RPMI7951 (cell line): ENCODE results near the gene PLSCR1. TPM values are rescaled to one million over a fixed set of nuclear protein-coding genes. Genes with fewer than 3 reads are reported as not detected.
"Not testable (repeated sequence)": the region's sequence is repeated elsewhere in the genome, so short reads cannot be mapped to it uniquely, and the experiment has no call there.

Experiments
- DNase-seq: peaks from one replicate; pipeline ENCODE4 v3.0.0-alpha.2; 2012; ENCODE audit warnings: low read depth
- total RNA-seq: library from RNA; depleted of rRNA; stranded (reverse); fragments of >200 nt; shearing (Covaris generic); gene quantifications from 2 replicates; pipeline ENCODE4 v1.2.3, GENCODE V29; 2014

Gene PLSCR1
- total RNA-seq, 1 experiment from 2014 or later = 66.6 TPM

DNA sequence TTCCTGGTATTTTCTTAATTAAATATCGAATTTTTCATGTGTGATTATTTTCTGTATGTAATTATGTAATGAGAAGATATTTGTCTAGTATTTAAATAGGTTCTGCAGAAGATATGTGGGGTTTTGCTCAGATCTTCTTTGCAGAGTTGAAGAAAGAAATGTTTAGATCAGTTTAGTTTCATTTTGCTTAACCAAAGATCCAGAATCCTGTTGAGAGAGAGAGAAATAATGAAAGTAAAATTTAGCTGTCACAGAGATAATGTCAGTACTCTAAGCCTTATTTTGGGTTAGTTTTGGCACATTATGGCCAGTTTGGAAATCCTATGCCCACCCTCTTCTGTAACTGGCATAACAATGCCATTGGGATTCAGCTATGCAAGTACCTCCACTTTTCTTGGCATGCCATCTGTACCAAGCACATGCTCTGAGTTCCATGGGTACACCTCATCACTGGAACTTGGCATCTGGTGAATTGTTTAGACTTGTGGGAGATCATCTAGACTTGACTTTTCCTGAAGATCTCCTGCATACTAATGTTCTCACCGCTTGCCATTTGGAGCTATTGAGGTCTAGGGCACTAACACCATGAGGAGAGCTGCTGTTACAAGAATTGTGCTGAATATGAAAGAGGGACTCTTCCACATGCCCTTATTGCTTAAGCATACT lies 30.9 kb downstream of the PLSCR1 start:
- no peak for DNase-seq

DNA sequence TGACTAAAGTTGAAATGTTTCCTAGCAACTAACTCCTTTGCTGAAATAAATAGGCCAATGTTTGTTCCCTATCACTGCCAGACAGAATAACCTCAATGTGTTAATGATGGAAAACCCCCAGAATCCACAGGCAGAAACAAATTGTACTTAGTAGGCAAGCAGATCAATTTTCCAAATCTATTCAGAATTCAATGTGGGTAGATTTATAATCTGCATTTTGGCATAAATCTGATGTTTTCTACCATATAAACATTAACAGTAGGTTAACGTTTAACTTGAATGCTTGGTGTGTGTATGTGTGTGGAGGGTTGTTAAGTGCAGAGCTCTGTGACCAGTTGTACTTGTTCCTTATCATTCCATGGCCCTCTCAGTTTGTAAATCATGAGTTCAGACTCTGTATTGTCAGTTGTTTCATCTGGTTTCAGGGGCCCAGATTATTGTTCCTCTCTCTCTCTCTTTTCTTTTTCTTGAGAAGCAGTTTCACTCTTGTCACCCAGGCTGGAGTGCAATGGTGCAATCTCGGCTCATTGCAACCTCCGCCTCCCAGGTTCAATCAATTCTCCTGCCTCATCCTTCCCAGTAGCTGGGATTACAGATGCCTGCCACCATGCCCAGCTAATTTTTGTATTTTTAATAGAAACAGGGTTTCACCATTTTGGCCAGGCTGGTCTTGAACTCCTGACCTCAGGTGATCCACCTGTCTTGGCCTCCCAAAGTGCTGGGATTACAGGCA lies 32.8 kb downstream of the PLSCR1 start:
- no peak for DNase-seq

DNA sequence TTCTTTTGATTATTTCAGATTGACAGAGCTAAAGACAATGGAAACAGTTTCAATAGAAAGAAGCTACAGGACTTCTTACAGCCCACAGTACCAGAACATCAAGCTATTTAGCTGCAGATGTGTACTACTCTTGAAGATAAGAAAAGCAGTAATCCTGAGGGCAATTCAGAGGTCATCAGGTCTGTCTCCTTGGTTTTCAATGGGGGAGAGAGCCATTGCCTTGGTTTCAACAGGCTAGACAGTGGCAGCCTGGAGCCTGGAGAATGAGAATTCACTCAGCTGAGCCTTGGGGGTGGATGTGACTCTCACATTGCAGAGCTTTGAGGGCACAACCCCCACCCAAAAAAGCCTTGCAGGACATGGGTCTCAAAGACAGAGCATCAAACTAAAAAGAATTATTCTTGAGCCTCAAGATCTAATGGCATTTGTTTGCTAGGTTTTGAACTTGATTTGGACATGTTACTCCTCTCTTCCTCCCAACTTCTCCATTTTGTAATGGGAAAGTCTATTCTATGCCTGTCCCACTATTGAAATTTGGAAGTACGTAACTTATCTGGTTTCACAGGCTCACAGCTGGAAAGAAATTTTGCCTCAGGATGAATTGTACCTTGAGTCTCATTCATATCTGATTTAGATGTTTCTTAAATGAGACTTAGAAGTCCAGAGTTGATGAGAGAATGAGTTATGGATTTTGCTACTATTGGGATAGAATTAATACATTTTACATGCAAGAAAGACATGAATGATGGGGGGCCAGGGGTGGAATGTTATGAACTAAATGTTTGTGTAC lies 36.9 kb downstream of the PLSCR1 start:
- no peak for DNase-seq

DNA sequence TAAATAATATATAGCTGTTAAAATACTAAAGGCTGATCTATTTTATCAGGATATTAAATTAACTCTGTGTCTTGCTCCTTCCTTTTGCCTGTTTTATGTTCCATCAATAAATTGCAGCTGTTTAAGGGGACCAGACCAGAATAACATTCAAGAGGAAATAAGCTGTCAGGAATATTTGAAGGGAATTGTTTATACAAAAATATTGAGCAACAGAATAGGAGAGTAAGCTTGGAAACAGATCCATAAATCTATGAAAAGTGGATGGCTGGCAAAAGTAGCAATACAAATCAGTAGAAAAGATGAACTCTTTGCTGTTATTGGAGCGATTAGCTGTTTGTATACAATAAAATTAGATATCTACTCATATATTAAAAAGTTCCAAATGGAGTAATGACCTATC lies 38.9 kb downstream of the PLSCR1 start:
- no peak for DNase-seq

DNA sequence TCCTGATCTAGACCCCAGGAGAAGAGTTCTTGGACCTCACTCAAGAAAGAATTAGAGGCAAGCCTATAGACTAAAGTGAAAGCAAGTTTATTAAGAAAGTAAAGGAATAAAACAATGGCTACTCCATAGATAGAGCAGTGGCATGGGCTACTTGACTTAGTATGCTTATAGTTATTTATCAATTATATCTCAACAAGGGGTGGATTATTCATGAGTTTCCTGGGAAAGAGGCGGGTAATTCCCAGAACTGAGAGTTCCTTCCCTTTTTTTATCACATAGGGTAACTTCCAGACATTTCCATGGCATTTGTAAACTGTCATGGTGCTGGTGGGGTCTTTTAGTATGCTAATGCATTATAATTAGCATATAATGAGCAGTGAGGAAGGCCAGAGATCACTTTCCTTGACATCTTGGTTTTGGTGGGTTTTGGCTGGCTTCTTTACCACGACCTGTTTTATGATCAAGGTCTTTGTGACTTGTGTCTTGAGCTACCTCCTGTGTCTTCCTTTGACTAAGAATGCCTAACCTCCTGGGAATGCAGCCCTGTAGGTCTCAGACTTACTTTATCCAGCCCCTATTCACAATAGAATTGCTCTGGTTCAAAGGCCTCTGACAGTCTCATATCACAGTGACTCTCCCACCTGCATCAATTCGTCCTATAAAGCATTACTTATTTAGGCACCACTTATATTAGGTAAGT lies 39.8 kb downstream of the PLSCR1 start:
- no peak for DNase-seq

DNA sequence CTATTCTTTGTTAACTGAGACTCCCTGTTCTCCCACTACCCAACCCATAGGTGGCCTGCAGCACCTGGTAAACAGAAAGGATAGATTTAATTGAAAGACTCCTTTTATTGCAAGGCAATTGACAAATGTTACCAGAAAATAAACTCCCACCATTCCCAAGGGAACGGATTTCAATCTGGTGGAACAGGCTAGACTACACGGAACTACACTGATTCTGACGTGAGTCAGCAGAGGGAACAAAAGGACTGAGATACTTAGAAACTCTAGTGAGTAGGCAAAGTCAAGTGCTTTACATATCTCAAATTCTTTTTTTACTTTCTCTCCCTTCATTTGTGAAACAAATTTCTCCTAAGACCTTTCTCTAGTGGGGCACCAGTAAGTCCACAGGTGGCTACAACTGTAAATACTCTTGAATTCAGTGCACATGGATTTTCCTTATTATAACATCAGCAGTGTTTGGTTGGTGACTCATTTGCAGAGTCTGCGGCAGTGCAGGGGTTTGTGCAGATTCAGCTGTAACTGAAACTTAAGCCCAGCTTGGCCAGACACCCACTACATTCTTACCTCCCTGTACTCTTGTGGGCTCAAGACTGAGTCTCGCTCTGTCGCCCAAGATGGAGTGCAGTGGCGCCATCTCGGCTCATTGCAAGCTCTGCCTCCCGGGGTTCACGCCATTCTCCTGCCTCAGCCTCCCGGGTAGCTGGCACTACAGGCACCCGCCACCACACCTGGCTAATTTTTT lies 40.8 kb downstream of the PLSCR1 start:
- DNase-seq = peak; percentile 89

DNA sequence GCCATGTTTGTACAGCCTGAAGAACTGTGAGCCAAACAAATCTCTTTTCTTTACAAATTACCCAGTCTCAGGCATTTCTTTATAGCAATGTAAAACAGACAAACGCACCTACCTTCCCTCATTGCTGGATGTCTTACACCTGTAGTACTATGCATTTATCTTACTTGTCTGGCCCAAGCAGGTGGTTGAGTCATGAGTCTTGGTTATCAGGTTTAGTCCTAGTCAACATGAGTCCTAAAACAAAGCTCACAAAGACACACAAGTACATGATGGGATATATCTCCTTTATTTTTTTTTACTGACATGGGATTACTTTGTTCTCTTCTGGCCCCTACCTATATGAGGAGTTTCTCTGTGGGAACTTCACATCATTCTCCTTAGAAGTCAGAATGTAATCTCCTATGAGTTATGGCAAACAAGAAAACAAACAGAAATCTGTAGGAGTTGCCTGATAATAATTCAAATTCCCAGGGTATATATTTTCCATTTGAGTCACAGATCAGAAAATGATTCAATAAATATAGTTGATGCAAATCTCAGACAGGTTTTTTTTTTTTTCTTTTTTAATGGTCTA lies 41.4 kb downstream of the PLSCR1 start:
- no peak for DNase-seq

DNA sequence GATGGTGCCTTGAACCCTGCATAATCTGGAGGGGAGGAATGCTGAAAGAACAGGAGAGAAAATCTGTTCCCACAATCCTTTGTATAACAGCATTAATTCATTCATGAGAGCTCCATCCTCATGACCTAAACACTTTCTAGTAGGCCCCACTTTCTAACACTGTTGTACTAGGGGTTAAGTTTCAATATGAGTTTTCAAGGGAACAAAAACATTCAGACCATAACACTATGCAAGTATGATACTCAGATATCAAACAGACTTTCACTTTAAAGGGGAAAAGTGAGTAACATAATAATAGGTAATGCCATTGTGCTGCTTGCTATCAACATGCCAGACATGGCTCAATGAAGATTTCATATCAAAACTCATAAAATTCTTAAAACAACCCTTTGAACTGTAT lies 42.7 kb downstream of the PLSCR1 start:
- no peak for DNase-seq

DNA sequence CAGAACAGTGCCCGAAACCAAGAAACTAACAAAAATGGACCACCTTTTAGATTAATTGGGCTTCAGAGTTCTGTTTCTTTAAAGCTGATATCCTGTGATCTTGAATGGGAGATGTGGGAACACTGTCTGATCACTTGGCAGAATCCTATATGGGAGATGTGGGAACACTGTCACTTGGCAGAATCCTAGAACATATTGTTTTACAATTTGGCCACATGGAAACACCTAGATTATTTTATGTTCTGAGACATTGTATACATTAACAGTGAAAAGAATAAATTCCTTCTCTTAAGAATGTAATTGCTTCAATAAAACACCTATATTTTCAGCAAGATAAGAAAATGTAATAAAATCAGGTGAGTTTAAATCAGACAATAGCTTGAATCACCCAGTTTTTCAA lies 44.7 kb downstream of the PLSCR1 start:
- no peak for DNase-seq

DNA sequence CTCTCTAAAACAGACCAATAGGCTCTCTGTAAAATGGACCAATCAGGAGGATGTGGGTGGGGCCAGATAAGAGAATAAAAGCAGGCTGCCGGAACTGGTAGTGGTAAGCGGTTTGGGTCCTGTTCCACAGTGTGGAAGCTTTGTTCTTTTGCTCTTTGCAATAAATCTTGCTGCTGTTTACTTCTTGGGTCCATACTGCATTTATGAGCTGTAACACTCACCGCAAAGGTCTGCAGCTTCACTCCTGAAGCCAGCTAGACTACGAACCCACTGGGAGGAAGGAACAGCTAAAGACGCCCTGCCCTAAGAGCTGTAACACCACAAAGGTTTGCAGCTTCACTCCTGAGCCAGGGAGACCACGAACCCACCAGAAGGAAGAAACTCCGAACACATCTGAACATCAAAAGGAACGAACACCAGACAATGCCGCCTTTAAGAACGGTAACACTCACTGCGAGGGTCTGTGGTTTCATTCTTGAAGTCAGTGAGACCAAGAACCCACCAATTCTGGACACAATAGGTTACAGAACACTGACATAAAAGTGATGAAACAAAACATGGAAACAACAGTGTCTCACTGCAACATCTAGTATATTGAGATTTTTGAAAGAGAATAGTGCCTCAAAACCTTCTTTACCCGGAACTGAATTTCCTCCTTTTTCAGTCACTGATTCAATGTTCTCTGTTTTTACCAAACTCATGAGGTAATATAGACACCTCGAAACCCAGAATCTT lies 46.2 kb downstream of the PLSCR1 start:
- DNase-seq = no peak

DNA sequence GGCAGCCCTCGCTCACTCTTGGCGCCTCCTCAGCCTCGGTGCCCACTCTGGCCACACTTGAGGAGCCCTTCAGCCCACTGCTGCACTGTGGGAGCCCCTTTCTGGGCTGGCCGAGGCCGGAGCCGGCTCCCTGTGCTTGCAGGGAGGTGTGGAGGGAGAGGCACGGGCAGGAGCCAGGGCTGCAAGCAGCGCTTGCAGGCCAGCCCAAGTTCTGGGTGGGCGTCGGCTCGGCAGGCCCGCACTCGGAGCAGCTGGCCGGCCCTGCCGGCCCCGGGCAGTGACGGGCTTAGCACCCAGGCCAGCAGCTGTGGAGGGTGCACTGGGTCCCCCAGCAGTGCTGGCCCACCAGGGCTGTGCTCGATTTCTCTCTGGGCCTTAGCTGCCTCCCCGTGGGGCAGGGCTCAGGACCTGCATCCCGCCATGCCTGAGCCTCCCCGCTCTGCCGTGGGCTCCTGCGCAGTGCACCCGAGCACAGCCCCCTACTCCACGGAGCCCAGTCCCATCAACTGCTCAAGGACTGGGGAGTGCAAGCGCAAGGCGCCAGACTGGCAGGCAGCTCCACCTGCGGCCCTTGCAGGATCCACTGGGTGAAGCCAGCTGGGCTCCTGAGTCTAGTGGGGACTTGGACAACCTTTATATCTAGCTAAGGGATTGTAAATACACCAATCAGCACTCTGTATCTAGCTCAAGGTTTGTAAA lies 47.1 kb downstream of the PLSCR1 start:
- not testable (repeated sequence) for DNase-seq

DNA sequence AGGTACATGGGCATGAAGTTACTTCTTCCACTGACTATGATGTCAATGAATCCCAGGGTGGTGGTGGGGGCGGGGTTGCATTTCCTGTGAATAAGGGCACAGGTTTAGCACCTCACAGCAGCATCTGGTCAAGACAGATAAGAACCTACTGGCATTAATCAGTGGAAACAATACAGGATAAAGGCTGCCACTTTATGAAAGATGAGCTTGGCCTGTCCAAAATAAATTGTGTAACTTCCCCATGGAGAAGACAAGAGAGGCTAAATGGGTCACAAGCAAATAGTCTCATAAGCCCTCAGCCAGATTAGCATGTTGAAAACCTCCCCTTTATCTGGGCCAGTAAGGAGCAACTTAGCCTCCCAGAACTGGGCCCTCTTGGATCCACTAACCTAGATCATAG lies 47.7 kb downstream of the PLSCR1 start:
- DNase-seq = no peak

DNA sequence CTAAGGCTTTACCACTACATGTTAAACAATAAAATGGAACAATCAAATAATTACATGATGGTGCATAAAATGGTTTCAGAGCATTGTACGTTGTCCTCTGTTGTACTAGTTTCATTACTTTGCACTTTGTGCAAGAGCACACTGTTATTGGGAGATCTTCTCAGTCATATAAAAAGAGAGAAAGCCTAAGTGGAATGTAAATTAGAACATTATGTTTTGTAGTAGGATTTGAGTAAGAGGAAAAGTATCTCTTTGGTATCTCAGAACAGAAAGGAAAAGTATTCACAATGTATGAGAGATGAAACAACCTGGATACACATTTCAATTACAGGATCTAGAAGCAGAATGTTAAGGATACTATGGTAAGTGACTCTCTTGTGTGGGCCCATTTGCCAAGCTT lies 48.2 kb downstream of the PLSCR1 start:
- DNase-seq = no peak

DNA sequence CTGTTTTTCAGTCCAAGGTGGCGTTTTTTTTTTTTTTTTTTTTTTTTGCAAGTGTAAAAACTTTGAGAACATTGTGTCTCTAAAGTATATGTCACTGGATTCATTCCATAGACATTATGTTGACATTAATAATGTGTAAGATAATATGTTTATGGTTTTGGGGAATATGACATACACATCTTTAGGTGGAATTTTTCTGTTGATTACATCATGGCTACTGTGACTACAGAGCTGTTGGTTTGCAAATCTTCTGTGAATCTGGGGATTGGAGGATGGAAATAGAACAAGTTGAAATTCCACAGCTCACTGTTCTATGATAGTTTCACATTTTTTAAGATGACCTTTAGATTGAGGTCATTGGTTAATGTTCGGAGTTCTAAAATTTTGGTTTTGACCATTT lies 50.6 kb downstream of the PLSCR1 start:
- no peak for DNase-seq

DNA sequence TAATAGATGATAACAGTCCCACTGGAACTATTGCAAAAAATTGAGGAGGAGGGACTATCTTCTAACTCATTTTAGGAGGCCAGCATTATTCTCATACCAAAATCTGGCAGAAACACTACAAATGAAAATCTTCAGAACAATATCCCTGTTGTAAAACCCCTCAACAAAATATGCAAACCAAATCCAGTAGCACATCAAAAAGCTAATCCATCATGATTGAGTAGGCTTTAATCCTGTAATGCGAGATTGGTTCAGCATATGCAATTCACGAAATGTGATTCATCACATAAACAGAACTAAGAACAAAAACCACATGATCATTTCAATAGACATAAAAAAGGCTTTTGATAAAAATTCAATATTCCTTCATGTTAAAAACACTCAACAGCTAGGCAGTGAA lies 51.2 kb downstream of the PLSCR1 start:
- no peak for DNase-seq

DNA sequence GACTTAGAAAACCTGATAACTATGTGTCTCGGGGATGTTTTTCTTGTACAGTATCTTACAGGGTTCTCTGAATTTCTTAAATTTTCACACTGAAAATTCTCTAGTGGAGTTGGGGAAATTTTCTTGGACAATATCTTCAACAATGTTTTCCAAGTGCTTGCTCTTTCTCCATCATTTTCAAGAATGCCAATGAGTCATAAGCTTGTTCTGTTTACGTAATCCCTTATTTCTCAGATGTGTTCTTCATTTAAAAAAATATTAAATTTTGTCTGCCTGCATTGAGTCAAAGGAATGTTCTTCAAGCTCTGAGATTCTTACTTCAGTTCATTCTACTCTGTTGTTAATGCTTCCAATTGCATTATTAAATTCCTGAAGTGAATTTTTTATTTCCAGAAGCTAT lies 53.1 kb downstream of the PLSCR1 start:
- no peak for DNase-seq

DNA sequence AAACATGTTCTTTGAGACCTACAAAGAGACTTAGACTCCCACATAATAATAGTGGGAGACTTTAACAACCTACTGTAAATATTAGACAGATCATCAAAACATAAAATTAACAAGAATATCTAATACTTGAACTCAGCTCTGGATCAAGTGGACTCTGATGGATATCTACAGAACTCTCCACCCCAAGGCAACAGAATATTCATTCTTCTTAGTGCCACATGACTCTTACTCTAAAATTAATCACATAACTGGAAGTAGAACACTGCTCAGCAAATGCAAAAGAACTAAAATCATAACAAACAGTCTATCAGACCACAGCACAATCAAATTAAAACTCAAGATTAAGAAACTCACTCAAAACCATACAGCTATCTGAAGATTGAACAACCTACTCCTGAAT lies 59.1 kb downstream of the PLSCR1 start:
- DNase-seq = no peak

DNA sequence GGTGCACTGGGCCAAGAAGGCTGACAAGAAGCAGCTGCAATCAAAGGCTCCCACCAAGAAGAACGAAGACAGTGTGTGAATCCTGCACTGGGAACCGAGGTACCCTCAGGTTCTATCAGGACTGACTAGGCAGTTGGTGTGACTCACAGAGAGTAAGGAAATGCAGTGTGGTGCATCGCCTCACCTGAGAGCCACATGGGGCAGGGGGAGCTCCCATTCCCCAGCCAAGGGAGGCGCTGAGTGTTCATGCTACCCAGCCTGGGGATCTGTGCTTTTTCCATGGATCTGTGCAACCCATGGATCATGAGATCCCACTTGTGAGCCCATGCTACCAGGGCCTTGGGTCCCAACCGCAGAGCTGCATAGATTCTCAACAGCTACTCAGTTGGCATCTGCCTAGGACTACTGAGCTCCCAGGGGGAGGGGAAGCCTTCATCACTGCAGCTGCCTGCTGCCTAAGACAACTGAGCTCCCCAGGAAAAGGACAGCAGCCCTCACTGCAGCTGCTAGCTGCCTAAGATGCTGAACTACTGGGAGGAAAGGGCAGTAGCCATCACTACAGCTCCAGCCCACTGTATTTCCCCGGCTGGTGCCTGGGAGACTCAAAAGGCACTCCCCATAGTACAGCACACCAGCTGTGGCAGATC lies 68.2 kb downstream of the PLSCR1 start:
- no peak for DNase-seq

DNA sequence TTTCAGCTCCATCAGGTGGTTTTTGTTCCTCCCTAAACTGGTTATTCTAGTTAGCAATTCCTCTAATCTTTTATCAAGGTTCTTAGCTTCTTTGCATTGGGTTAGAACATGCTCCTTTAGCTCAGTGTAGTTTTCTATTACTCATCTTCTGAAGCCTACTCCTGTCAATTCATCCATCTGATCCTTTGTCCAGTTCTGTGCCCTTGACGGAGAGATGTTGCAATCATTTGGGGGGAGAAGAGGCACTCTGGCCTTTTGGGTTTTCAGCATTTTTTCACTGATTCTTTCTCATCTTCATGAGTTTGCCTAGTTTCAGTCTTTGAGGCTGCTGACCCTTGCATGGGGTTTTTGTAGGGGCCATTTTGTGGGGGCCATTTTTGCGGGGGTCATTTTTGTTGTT lies 69.4 kb downstream of the PLSCR1 start:
- DNase-seq = not testable (repeated sequence)
